MM.1S (cell line): ENCODE results near the gene MNDA.

ENCODE experiments used
- DNase-seq: peaks from one replicate; pipeline ENCODE4 v3.0.0-alpha.2; 2015
- H2AFZ ChIP-seq: fragments of 300-600 bp; sonication (generic); 2 replicates; pipeline ENCODE4 v1.6.0; 2016; ENCODE audit warnings: antibody characterized with exemption, low read length
- H3F3A ChIP-seq: fragments of 300-600 bp; sonication (generic); 2 replicates; pipeline ENCODE4 v1.6.1; 2016; ENCODE audit warnings: mild to moderate bottlenecking, antibody characterized with exemption, low read length, moderate library complexity, mixed read lengths; ENCODE audit not compliant: insufficient read depth
- H3K27ac ChIP-seq: fragments of 300-600 bp; sonication (generic); 2 replicates; pipeline ENCODE4 v1.5.1; 2016; ENCODE audit warnings: mild to moderate bottlenecking, low read length
- H3K27me3 ChIP-seq: fragments of 300-600 bp; sonication (generic); replicated peaks from 2 replicates; pipeline ENCODE4 v1.6.0; 2016; ENCODE audit warnings: low read length; ENCODE audit not compliant: insufficient read depth
- H3K36me3 ChIP-seq: fragments of 300-600 bp; sonication (generic); replicated peaks from 2 replicates; pipeline ENCODE4 v1.6.1; 2016; ENCODE audit warnings: mild to moderate bottlenecking, low read length, mixed read lengths; ENCODE audit not compliant: insufficient read depth
- H3K4me1 ChIP-seq: fragments of 300-600 bp; sonication (generic); 2 replicates; pipeline ENCODE4 v1.6.1; 2016; ENCODE audit warnings: low read length, mixed read lengths
- H3K4me2 ChIP-seq: fragments of 300-600 bp; sonication (generic); 2 replicates; pipeline ENCODE4 v1.6.0; 2016; ENCODE audit warnings: low read depth, low read length
- H3K4me3 ChIP-seq: fragments of 300-600 bp; sonication (generic); 2 replicates; pipeline ENCODE4 v1.5.1; 2016; ENCODE audit warnings: low read length, mixed read lengths
- H3K79me2 ChIP-seq: fragments of 300-600 bp; sonication (generic); 2 replicates; pipeline ENCODE4 v1.6.1; 2016; ENCODE audit warnings: mixed run types, low read length, mixed read lengths
- H3K9ac ChIP-seq: fragments of 300-600 bp; sonication (generic); 2 replicates; pipeline ENCODE4 v1.6.1; 2016; ENCODE audit warnings: low read length, mixed read lengths
- H3K9me2 ChIP-seq: fragments of 300-600 bp; sonication (generic); replicated peaks from 2 replicates; pipeline ENCODE4 v1.6.1; 2016; ENCODE audit warnings: mild to moderate bottlenecking, low read length, mixed read lengths; ENCODE audit not compliant: insufficient read depth
- H3K9me3 ChIP-seq: fragments of 300-600 bp; sonication (generic); replicated peaks from 2 replicates; pipeline ENCODE4 v1.6.1; 2016; ENCODE audit warnings: mild to moderate bottlenecking, low read length, mixed read lengths; ENCODE audit not compliant: insufficient read depth
- H4K20me1 ChIP-seq: fragments of 300-600 bp; sonication (generic); 2 replicates; pipeline ENCODE4 v1.6.1; 2016; ENCODE audit warnings: mild to moderate bottlenecking, low read length, moderate library complexity, mixed read lengths; ENCODE audit not compliant: insufficient read depth
- CTCF ChIP-seq: fragments of 300-600 bp; sonication (generic); IDR thresholded peaks from 2 replicates; pipeline ENCODE4 v1.5.1; 2016; ENCODE audit warnings: antibody characterized with exemption, low read length, mixed read lengths
- EZH2 ChIP-seq: fragments of 300-600 bp; sonication (generic); optimal IDR thresholded peaks from 2 replicates; pipeline ENCODE3; 2017; ENCODE audit warnings: low read depth, mild to moderate bottlenecking, antibody characterized with exemption, low read length, mixed read lengths
- EZH2phosphoT487 ChIP-seq: fragments of 300-600 bp; sonication (generic); IDR thresholded peaks from 2 replicates; pipeline ENCODE4 v1.6.1; 2018; ENCODE audit warnings: antibody characterized with exemption, low read length

MNDA gene

GRCh38 chr1:158830904-158831507 is at the start of gene MNDA:
MNDA (plus strand) TSS chr1:158831351; CDS start chr1:158842154, 10,803 bp downstream.
- Histone ChIP-seq H3K27me3 (no peaks in the 10 kb centered on the region), H3K9ac (no peak within 1 kb of the TSS), H3K27ac (peak within 1 kb of the TSS; percentile 5; the same call in 1 of the 2 replicates), H3K9me3 (no peaks in the 10 kb centered on the region), H3K4me2 (peak within 1 kb of the TSS; percentile 29), H3K79me2 (no peaks in the 10 kb centered on the region), H3K9me2 (no peaks in the 10 kb centered on the region; the same call in 1 of the 2 replicates), H3K4me3 (0 out of 2 replicates have a peak within 1 kb of the TSS, but pooled peaks have one; percentile 1), H3F3A (peaks cover 4% of the 10 kb centered on the region; the same call in 1 of the 2 replicates), H3K4me1 (peaks cover 12% of the 10 kb centered on the region), H3K36me3 (no peaks in the 10 kb centered on the region), H2AFZ (peak within 1 kb of the TSS; percentile 13), H4K20me1 (no peaks in the 10 kb centered on the region)
- no peak for TF ChIP-seq EZH2phosphoT487
- TF ChIP-seq EZH2: no peak
- DNase-seq: peak; percentile 31

DNA sequence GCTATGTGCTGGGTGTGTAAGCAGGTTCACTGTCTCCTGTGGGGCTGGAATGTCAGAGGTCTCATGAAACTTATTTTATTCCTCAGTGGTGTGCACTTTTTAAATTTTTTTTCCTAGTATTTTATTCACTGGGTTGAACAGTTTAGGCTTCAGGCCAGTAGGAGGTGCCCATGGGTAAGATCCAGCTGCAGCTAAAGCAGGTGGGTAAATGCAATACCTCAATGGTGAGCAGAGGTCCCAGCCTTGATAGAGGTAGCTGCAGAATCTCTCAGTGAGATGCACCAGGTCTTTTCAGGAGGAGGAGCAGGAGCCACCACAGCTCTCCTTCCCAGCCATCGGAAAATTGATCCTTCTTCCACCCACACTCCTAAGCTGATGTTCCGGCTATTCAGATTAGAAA is 37.5 kb upstream of the MNDA start:
- Histone ChIP-seq H3K27me3 (no peaks in the 10 kb centered on the region), H3K9ac (no peak overlapping the region), H3K27ac (no peak overlapping the region), H3K4me2 (no peak overlapping the region), H3K79me2 (no peaks in the 10 kb centered on the region), H2AFZ (no peak overlapping the region), H4K20me1 (no peaks in the 10 kb centered on the region), H3K9me2 (no peaks in the 10 kb centered on the region), H3F3A (no peaks in the 10 kb centered on the region), H3K4me1 (no peaks in the 10 kb centered on the region), H3K9me3 (no peaks in the 10 kb centered on the region), H3K4me3 (no peak overlapping the region), H3K36me3 (no peaks in the 10 kb centered on the region)
- DNase-seq: peak; percentile 53
- TF ChIP-seq CTCF: peak; percentile 71
- no peak for TF ChIP-seq EZH2
- TF ChIP-seq EZH2phosphoT487: no peak

DNA sequence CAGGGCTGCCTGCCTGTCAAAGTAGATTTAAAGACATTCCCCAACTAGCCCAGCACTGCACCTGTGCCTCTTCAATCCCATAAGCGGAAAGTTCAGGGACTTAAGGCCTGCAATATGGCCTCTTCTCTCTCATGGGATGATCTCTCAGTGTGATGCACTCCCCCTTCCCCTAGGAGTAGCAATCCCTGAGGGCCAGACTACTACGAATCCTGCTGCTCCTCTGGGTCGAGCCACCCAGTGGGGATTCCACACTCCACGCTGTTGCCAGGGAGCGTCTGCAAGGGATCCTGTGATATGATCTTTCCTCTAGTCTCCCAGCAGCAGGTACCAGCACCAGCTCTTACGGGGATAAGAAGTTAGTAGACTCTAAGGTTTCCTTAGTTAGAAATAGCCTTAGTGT is 36.9 kb upstream of the MNDA start:
- Histone ChIP-seq H3K4me3 (no peak overlapping the region), H3F3A (no peaks in the 10 kb centered on the region), H3K9ac (no peak overlapping the region), H2AFZ (no peak overlapping the region), H3K4me1 (no peaks in the 10 kb centered on the region), H3K9me2 (no peaks in the 10 kb centered on the region), H3K79me2 (no peaks in the 10 kb centered on the region), H3K36me3 (no peaks in the 10 kb centered on the region), H3K4me2 (no peak overlapping the region), H3K27ac (no peak overlapping the region), H3K9me3 (no peaks in the 10 kb centered on the region), H3K27me3 (no peaks in the 10 kb centered on the region), H4K20me1 (no peaks in the 10 kb centered on the region)
- DNase-seq: no peak
- no peak for TF ChIP-seq EZH2
- TF ChIP-seq EZH2phosphoT487: no peak

DNA sequence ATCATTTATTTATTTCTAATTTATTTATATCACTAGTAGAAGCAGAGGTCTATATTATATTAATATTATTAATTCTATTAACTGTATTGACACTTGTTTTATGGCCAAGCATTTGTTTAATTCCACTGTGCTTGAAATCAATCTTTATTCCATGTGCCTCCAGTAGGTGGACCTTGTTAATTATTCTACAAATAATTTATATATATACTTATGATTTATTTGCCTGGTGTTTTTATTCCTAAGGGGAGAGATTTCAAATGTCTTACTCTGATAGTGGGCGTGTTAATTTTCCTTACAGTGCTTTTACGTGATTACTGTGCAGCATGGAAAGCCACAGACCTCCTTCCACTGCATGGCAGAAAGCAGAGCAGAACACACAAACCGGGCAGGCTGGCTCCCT is 32.6 kb upstream of the MNDA start:
- Histone ChIP-seq H3K4me2 (no peak overlapping the region), H3K36me3 (no peaks in the 10 kb centered on the region), H3K79me2 (no peaks in the 10 kb centered on the region), H3K9ac (no peak overlapping the region), H2AFZ (no peak overlapping the region), H4K20me1 (no peaks in the 10 kb centered on the region), H3K9me3 (no peaks in the 10 kb centered on the region), H3K4me3 (no peak overlapping the region), H3K27ac (no peak overlapping the region), H3K9me2 (no peaks in the 10 kb centered on the region), H3K4me1 (no peaks in the 10 kb centered on the region), H3K27me3 (no peaks in the 10 kb centered on the region), H3F3A (no peaks in the 10 kb centered on the region)
- DNase-seq: no peak
- TF ChIP-seq EZH2phosphoT487 (no peak), EZH2 (no peak), CTCF (no peak)
